Ascending aorta (tissue), 2 donors: ENCODE measurements around the gene ZNF831. TPM values are rescaled to one million over a fixed set of nuclear protein-coding genes. Genes with fewer than 3 reads are reported as not detected.

Experiments
- DNase-seq, 2 donors: peaks; one replicate each; pipeline ENCODE4 v3.0.0-alpha.2; 2019; ENCODE audit warnings: low spot score in 2 of 2
- H3K27ac ChIP-seq, 2 donors: fragments of 200-600 bp; sonication (generic); one replicate each; pipeline ENCODE4 v1.5.1; 2016 to 2017; ENCODE audit warnings: mild to moderate bottlenecking in 1 of 2
- H3K27me3 ChIP-seq: fragments of 200-600 bp; sonication (generic); one replicate; pipeline ENCODE4 v1.5.1; 2017
- H3K36me3 ChIP-seq, 2 donors: fragments of 200-600 bp; sonication (generic); one replicate each; pipeline ENCODE4 v1.5.1; 2016
- H3K4me1 ChIP-seq, 2 donors: fragments of 200-600 bp; sonication (generic); one replicate each; pipeline ENCODE4 v1.5.1; 2016 to 2017; ENCODE audit warnings: mild to moderate bottlenecking in 1 of 2
- H3K4me3 ChIP-seq, 2 donors: fragments of 200-600 bp; sonication (generic); one replicate each; pipeline ENCODE4 v1.5.1; 2016 to 2017; ENCODE audit warnings: mild to moderate bottlenecking in 1 of 2
- H3K9me3 ChIP-seq, 2 donors: fragments of 200-600 bp; sonication (generic); one replicate each; pipeline ENCODE4 v1.5.1; 2016
- CTCF ChIP-seq, 3 experiments: fragments of 200-600 bp in 2 of 3; fragments of 450-650 bp in 1 of 3; sonication (generic) in 2 of 3; IDR thresholded peaks; one replicate each; pipeline ENCODE4 v1.5.1; 2016 to 2019; ENCODE audit warnings: antibody characterized with exemption in 3 of 3, mild to moderate bottlenecking in 1 of 3, moderate library complexity in 1 of 3
- intact Hi-C: fragments of 100-400 bp; cut with DNase I; formaldehyde crosslinking; loops from one replicate; pipeline ENCODE4 v1.15.1; 2023
- total RNA-seq: library from RNA; depleted of rRNA; stranded (reverse); fragments of >200 nt; gene quantifications from one replicate; pipeline ENCODE4 v1.1.0, GENCODE V29; 2016

Gene ZNF831
- total RNA-seq, 1 donor from 2014 or later, result 0.53 TPM

GRCh38 chr20:59149678-59150504 lies 13.7 kb upstream of the ZNF831 start:
- peaks cover 3 to 34% of the 10 kb centered on the region in 2 donors for H3K4me1 ChIP-seq
- DNase-seq, result no peak
- no peaks in the 10 kb centered on the region for H3K36me3 ChIP-seq
- H3K4me3 ChIP-seq, result no peak overlapping the region
- TF ChIP-seq CTCF (IDR thresholded peaks at IDR 0.05), result no peak
- peak overlapping the region; percentile 2 to 31 for H3K27ac ChIP-seq
- intact Hi-C loops, result no loop called here
- no peaks in the 10 kb centered on the region for H3K27me3 ChIP-seq
- no peaks in the 10 kb centered on the region for H3K9me3 ChIP-seq

GRCh38 chr20:59150821-59151251 lies 12.8 kb upstream of the ZNF831 start:
- Histone ChIP-seq H3K4me1 (peaks cover 3 to 34% of the 10 kb centered on the region in 2 donors), H3K36me3 (no peaks in the 10 kb centered on the region), H3K27ac (no peak overlapping the region), H3K4me3 (no peak overlapping the region), H3K9me3 (no peaks in the 10 kb centered on the region), H3K27me3 (no peaks in the 10 kb centered on the region)
- TF ChIP-seq CTCF (IDR thresholded peaks at IDR 0.05), result no peak
- no peak for DNase-seq
- intact Hi-C loops, result no loop called here

- H3K4me3 ChIP-seq, result no peak overlapping the region
- no peaks in the 10 kb centered on the region for H3K27me3 ChIP-seq
- DNase-seq, result no peak
- no peaks in the 10 kb centered on the region for H3K9me3 ChIP-seq
- peaks cover 2 to 30% of the 10 kb centered on the region in 2 donors for H3K4me1 ChIP-seq
- intact Hi-C loops, result no loop called here
- no peak for TF ChIP-seq CTCF (IDR thresholded peaks at IDR 0.05)
- H3K36me3 ChIP-seq, result no peaks in the 10 kb centered on the region
- no peak overlapping the region for H3K27ac ChIP-seq
Measured at GRCh38 chr20:59151391-59151790, 12.2 kb upstream of the ZNF831 start.

DNA sequence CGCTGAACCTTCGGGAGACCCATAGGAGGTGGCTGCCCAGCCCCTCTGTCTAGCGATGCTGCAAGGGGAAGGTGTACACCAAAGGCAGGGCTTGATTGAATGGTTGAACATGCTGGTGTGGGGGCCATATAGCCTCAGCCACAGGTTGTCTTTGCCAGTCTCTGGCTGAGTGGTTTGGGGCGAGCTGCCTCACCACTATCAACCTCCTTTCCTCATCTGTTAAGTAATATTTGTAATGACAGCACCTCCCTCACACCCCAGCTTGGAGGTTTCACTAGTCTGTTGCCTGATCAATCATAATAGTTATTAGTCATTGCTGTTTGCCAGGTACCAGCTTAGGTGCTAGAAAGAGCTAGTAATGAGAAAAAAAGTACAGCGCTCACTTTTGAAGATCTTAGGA lies 11.8 kb upstream of the ZNF831 start:
- Histone ChIP-seq H3K27ac (no peak overlapping the region), H3K9me3 (no peaks in the 10 kb centered on the region), H3K27me3 (no peaks in the 10 kb centered on the region), H3K4me1 (peaks cover 0 to 27% of the 10 kb centered on the region in 2 donors), H3K36me3 (no peaks in the 10 kb centered on the region), H3K4me3 (no peak overlapping the region)
- DNase-seq, result no peak
- intact Hi-C loops, result no loop called here
- TF ChIP-seq CTCF (IDR thresholded peaks at IDR 0.05), result no peak

DNA sequence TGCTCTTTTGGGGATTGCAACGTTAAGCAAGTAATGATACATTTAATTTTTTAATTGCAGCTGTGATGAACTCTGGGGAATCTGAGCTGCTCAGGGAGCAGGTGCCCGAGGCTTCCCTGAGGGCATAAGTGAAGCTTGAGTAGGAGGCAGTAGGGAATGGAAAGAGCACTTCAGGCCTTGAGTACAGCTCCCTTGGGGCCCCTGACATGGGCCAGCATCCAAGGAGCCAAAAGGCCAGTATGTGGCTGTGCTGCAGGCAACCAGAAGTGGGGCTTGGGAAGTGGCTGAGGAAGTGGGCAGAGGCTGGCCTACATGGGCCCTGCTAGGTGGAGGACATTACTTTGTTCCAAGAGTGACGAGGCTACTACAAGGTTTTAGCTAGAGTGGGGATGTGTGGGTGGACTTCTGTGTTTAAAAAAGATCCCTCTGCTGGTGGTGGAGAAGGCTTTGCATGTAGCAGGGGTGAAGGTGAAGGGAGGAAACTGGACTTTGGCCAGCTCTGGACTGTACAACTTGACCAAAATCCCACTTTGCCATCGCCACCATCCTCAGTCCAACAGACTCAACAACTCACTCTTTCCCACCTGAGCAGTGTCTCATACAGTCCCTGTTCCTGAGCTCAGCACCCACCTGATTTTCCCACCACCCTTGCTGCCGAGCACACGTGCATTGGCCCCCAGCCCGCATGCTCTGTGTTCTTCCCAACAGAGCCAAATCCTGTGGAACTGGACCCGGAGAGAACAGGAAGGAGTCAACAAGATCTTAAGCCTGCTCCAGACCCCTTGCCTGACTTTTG lies 10.9 kb upstream of the ZNF831 start:
- Histone ChIP-seq H3K36me3 (no peaks in the 10 kb centered on the region), H3K4me1 (peaks cover 0 to 19% of the 10 kb centered on the region in 2 donors), H3K9me3 (no peaks in the 10 kb centered on the region), H3K27ac (no peak overlapping the region), H3K27me3 (no peaks in the 10 kb centered on the region), H3K4me3 (peak overlapping the region in 1 of 2 donors; percentile 48)
- DNase-seq, result no peak
- TF ChIP-seq CTCF (IDR thresholded peaks at IDR 0.05), result no peak
- intact Hi-C loops, result no loop called here
